Skeletal muscle tissue (tissue), 4 donors: ENCODE measurements around the gene OVOL3. TPM values are rescaled to one million over a fixed set of nuclear protein-coding genes. Genes with fewer than 3 reads are reported as not detected.
A peak's percentile ranks its signal among the peaks of the same experiment; 100 is the strongest.
"Not testable (repeated sequence)": the region's sequence is repeated elsewhere in the genome, so short reads cannot be mapped to it uniquely, and the experiment has no call there.

Source experiments
- H3K27ac ChIP-seq: one replicate; pipeline ENCODE4 v1.7.0; 2013; ENCODE audit warnings: mild to moderate bottlenecking, low read depth, low read length, inconsistent platforms
- H3K27me3 ChIP-seq, 3 donors: one replicate each; pipeline ENCODE4 v1.7.0; 2013; ENCODE audit warnings: low read length in 3 of 3; ENCODE audit not compliant: control insufficient read depth in 3 of 3, insufficient read depth in 3 of 3
- H3K36me3 ChIP-seq, 3 donors: one replicate each; pipeline ENCODE4 v1.7.0; 2013; ENCODE audit warnings: low read length in 3 of 3; ENCODE audit not compliant: control insufficient read depth in 3 of 3, insufficient read depth in 3 of 3
- H3K4me1 ChIP-seq, 3 donors: one replicate each; pipeline ENCODE4 v1.7.0; 2013; ENCODE audit warnings: low read length in 3 of 3, mild to moderate bottlenecking in 3 of 3; ENCODE audit not compliant: control insufficient read depth in 3 of 3, insufficient read depth in 3 of 3
- H3K4me3 ChIP-seq, 3 donors: one replicate each; pipeline ENCODE4 v1.7.0; 2013; ENCODE audit warnings: low read length in 3 of 3
- H3K9ac ChIP-seq, 3 donors: one replicate each; pipeline ENCODE4 v1.7.0; 2013; ENCODE audit warnings: low read length in 3 of 3, mild to moderate bottlenecking in 3 of 3, moderate library complexity in 2 of 3, low read depth in 1 of 3
- H3K9me3 ChIP-seq, 3 donors: one replicate each; pipeline ENCODE4 v1.7.0; 2013; ENCODE audit warnings: low read length in 3 of 3; ENCODE audit not compliant: control insufficient read depth in 3 of 3
- total RNA-seq: library from RNA; depleted of rRNA; stranded (reverse); fragments of >200 nt; gene quantifications from one replicate; pipeline ENCODE4 v1.2.3, GENCODE V29; 2014
- donor health status: Osteomylitis.

The OVOL3 gene
- total RNA-seq, 1 donor from 2014 or later, result not detected

DNA sequence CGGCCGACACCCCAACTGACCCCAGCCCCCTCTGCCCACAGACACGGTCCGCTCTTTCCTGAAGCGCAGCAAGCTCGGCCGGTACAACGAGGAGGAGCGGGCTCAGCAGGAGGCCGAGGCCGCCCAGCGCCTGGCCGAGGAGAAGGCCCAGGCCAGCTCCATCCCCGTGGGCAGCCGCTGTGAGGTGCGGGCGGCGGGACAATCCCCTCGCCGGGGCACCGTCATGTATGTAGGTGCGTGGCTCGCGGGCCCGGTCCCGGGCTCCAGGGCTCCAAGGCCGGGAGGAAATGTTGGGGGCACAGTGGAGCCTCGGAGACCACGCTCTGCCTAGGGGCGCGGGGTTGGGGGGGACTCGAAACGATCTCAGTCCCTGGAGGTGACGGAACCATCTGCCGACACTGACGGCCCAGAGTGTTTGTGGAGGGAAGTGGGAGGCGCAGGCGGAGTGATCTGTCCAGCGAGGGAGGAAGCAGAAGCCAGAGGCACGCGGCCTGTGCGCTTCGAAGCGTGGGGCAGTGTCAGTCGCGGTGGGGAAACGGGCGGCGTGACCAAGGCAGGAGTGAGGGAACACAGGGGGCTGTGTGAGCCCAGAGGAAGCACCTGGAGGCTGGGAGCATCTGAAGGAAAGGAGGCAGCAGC lies 10.7 kb downstream of the OVOL3 start:
- Histone ChIP-seq H3K27me3 (no peaks in the 10 kb centered on the region), H3K4me1 (peaks cover 0 to 3% (median 3%) of the 10 kb centered on the region in 3 donors), H3K36me3 (peaks cover 27 to 51% (median 40%) of the 10 kb centered on the region in 3 donors), H3K9me3 (no peaks in the 10 kb centered on the region), H3K27ac (no peak overlapping the region), H3K4me3 (no peak overlapping the region), H3K9ac (no peak overlapping the region)

DNA sequence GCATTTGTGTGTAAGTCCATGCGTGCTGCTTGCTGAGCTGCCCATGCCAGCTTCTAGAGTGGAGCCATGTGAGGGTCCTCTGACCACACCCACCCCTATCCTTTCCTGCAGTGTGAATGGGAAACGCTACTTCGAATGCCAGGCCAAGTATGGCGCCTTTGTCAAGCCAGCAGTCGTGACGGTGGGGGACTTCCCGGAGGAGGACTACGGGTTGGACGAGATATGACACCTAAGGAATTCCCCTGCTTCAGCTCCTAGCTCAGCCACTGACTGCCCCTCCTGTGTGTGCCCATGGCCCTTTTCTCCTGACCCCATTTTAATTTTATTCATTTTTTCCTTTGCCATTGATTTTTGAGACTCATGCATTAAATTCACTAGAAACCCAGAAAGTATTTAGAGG lies 14.6 kb downstream of the OVOL3 start:
- Histone ChIP-seq H3K4me1 (peaks cover 9 to 11% (median 10%) of the 10 kb centered on the region in 3 donors), H3K27ac (no peak overlapping the region), H3K27me3 (no peaks in the 10 kb centered on the region), H3K36me3 (peaks cover 21 to 28% (median 22%) of the 10 kb centered on the region in 3 donors), H3K9me3 (no peaks in the 10 kb centered on the region), H3K9ac (no peak overlapping the region), H3K4me3 (no peak overlapping the region)

DNA sequence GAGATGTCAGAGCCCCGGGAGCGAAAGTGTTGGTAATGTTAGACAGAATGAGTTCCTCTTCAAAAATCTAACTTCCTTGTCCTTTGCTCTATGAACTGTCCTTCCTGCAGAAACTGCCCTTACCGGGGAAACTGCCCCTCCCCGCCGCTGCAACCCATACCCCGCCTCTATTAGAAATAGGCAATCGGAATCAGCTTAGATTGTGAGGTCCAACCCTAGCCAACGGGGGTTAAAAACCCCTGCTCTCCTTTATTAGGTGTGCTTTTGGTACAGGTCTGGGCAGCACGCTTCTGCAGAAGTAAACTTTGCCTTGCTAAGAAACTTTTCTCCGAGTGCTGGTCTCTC lies 17.4 kb downstream of the OVOL3 start:
- no peaks in the 10 kb centered on the region for H3K9me3 ChIP-seq
- no peaks in the 10 kb centered on the region for H3K27me3 ChIP-seq
- peak overlapping the region; percentile 60 to 75 (median 68) for H3K4me3 ChIP-seq
- peaks cover 13 to 21% (median 17%) of the 10 kb centered on the region in 3 donors for H3K36me3 ChIP-seq
- H3K4me1 ChIP-seq, result peaks cover 9 to 11% (median 10%) of the 10 kb centered on the region in 3 donors
- peak overlapping the region; percentile 74 for H3K27ac ChIP-seq
- peak overlapping the region; percentile 68 to 89 (median 77) for H3K9ac ChIP-seq

DNA sequence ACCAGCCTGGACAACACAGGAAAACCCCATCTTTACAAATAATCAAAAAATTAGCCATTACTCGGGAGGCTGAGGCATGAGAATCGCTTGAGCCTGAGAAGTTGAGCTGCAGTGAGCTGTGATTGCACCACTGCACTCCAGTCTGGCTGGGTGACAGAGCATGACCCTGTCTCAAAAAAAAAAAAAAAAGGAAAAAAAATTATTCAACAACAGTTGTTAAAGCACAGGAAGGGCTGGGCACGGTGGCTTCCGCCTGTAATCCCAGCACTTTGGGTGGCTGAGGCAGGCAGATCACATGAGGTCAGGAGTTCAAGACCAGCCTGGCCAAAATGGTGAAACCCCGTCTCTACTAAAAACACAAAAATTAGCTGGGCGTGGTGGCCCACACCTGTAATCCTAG lies 20.3 kb downstream of the OVOL3 start:
- H3K36me3 ChIP-seq, H3K9ac ChIP-seq, H3K27ac ChIP-seq, H3K27me3 ChIP-seq, H3K9me3 ChIP-seq, H3K4me3 ChIP-seq: not testable (repeated sequence)
- H3K4me1 ChIP-seq, result peaks cover 9 to 11% (median 10%) of the 10 kb centered on the region in 3 donors

DNA sequence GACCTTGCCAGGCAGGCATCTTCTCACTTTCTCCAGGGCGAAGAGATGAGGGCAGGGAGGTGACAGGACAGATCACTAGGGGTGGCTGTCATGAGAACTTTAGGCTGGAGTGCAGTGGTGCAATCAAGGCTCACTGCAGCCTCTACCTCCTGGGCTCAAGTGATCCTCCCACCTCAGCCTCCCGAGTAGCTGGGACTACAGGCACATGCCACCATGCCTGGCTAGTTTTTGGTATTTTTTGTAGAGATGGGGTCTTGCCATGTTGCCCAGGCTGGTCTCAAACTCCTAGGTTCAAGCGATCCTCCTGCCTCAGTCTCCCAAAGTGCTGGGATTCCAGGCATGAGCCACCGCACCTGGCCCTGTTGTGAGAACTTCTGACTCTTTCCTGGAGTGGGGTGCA lies 23.9 kb downstream of the OVOL3 start:
- H3K27me3 ChIP-seq, H3K36me3 ChIP-seq, H3K9ac ChIP-seq, H3K27ac ChIP-seq, H3K9me3 ChIP-seq, H3K4me3 ChIP-seq: not testable (repeated sequence)
- H3K4me1 ChIP-seq, result peaks cover 6 to 12% (median 6%) of the 10 kb centered on the region in 3 donors

DNA sequence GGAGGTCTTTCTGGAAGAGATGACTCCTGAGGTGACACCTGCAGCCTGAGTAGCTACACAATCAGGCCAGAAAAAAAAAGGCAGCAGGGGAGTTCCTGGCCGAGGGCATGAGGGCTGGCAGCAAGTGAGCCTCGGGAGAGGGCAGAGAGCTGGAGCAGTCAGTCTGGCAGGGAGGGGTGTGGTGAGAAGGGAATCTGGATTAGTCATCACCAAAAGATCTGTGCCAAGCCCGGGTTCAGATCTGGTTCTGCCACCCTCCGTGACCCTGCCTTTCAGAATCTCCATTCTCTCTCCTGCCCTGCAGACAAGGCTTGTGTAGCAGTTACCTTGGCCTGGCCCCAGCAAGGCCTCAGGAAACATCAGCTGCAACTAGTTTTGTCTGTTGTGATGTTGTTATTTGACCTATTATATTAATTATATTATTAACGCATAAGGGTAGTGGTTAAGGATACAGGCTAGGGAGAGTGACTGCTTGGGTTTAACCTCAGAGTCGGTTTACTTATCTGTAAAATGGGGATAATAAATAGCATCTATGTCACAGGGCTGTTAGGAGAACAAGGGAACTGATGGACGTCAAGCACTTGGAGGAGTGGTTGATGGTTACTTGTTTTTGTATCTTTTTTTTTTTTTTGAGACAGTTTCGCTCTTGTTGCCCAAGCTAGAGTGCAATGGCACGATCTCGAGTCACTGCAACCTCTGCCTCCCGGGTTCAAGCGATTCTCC lies 26.2 kb downstream of the OVOL3 start:
- peak overlapping the region; percentile 40 to 51 (median 41) for H3K9ac ChIP-seq
- H3K9me3 ChIP-seq, result no peaks in the 10 kb centered on the region
- H3K27me3 ChIP-seq, result no peaks in the 10 kb centered on the region
- peaks cover 0 to 4% (median 4%) of the 10 kb centered on the region in 3 donors for H3K36me3 ChIP-seq
- H3K4me3 ChIP-seq, result no peak overlapping the region
- H3K4me1 ChIP-seq, result peaks cover 15 to 28% (median 15%) of the 10 kb centered on the region in 3 donors
- H3K27ac ChIP-seq, result peak overlapping the region; percentile 72

DNA sequence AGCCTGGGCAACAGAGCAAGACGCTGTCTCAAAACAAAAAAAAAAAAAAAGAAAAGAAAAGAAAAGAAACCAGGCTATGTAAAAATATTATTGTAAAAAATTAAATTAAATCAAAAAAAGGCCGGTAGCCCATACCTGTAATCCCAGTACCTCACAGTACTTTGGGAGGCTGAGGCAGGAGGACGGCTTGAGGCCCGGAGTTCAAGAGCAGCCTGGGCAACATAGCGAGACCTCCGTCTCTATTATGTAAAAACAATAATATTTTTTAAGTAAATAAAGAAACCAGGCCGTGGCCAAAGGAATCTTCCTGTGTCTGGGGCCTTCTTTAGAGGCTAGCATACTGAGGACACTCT lies 28.2 kb downstream of the OVOL3 start:
- Histone ChIP-seq H3K4me3 (peak overlapping the region; percentile 84 to 97 (median 91)), H3K27me3 (no peaks in the 10 kb centered on the region), H3K9me3 (no peaks in the 10 kb centered on the region), H3K36me3 (peaks cover 12 to 17% (median 16%) of the 10 kb centered on the region in 3 donors), H3K4me1 (peaks cover 15 to 33% (median 15%) of the 10 kb centered on the region in 3 donors), H3K27ac (peak overlapping the region; percentile 100), H3K9ac (peak overlapping the region; percentile 100)

DNA sequence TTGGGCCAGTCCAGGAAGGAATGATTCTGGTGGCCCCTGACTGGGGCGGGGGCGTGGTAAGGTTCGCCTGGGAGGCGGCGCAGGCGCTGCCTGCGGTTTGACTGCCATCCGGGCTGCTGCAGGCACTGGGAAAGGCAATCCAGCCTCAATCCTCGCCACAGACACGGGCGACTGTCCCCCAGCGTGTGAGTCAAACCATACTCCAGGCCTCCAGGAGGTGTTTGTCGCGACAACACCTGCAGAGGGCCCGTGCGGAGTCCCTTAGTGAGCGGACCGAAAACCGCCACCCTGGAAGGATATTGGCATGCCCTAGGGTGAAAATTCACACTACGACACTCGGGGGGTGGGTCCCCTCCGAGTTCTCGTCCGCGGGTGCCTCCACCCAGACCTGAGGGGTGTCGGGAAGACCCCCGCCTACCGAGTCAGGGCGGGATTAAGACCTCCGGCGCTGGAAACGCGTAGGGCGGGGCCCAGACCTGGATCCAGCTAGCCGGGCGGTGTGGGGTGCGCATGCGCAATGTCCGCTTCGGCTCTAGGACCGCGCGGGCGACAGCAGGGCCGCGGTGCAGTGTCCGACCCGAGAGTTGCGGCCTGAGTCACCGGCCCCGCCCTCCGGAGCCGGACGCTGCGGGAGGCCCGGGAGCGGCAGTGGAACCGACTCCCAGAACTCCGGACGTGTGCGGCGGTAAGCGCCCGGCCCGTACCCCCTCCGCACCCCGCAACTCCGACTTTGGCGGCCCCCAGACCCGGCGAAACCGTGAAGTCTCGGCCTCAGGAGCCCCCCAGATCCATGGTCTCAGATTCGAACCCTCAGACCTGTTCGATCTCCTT lies 28.7 kb downstream of the OVOL3 start, which contains the start of gene CAPNS1:
TSS of gene CAPNS1 (plus strand) at position 594 of the 831 bp plus-strand sequence. CDS start 946 bp downstream, outside the sequence.
- peak within 1 kb of the TSS; percentile 100 for H3K27ac ChIP-seq
- no peaks in the 10 kb centered on the region for H3K9me3 ChIP-seq

DNA sequence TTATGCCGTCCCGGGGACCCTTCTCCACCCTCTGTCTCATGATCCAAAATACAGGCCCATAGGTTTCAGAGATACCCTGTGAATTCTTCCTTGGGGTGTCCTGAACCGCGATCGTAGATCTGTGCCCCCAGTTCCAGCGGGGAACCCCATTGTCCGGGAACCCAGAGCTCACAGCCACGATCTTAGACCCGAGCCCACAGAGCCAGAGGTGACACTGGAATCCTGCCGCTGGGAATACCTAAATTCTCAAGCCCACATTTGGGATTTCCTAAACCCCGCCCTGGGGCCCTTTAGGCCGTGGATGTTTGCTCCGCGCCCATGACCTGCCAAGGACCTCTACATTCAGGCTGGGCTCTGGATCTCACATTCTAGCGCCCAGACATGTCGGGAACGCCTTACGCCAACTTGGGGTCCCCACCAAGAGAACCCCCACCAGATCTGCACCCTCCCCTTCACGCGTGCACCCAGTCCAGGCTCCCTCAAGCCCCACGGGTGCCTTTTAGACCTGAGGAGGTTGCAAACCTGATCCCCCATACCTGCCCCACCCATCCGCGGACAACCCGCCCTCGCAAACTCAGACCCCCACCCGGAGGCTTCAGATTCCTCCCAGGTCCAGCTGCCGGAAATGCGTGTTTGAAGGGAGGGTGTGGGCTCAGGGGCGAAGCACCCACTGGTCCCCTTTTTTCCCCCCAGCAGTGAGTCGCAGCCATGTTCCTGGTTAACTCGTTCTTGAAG lies 29.5 kb downstream of the OVOL3 start:
- Histone ChIP-seq H3K27me3 (no peaks in the 10 kb centered on the region), H3K4me1 (peaks cover 15 to 33% (median 15%) of the 10 kb centered on the region in 3 donors), H3K36me3 (peaks cover 24 to 29% (median 26%) of the 10 kb centered on the region in 3 donors), H3K9me3 (no peaks in the 10 kb centered on the region), H3K27ac (peak overlapping the region; percentile 100), H3K4me3 (peak overlapping the region; percentile 91 to 99 (median 97)), H3K9ac (peak overlapping the region; percentile 100)

More for the DNA sequence above, 28.7 kb downstream of the OVOL3 start, which contains the start of gene CAPNS1:
- Histone ChIP-seq H3K4me3 (peak within 1 kb of the TSS; percentile 91 to 99 (median 97)), H3K9ac (peak within 1 kb of the TSS; percentile 100), H3K36me3 (peaks cover 18 to 23% (median 22%) of the 10 kb centered on the region in 3 donors), H3K27me3 (no peaks in the 10 kb centered on the region), H3K4me1 (peaks cover 15 to 33% (median 15%) of the 10 kb centered on the region in 3 donors)
